ENCODE results near the gene CFB.
"Not testable (repeated sequence)": the region's sequence is repeated elsewhere in the genome, so short reads cannot be mapped to it uniquely, and the experiment has no call there.

The CFB gene

GRCh38 chr6:31915351-31915750, 30.5 kb upstream of the CFB start:
- no peak for DNase-seq

GRCh38 chr6:31915756-31916155, 30.1 kb upstream of the CFB start:
- no peak for DNase-seq

- DNase-seq: no peak
These were observed 27.7 kb upstream of the CFB start for GRCh38 chr6:31918069-31918720.

- no peak for DNase-seq
These were observed 26.1 kb upstream of the CFB start for GRCh38 chr6:31919624-31920303.

- DNase-seq: no peak
These were observed 25.1 kb upstream of the CFB start for GRCh38 chr6:31920811-31921210.

- peak; percentile 48 for DNase-seq
These were observed 23.0 kb upstream of the CFB start for GRCh38 chr6:31922942-31923341.

GRCh38 chr6:31927242-31927862, 18.5 kb upstream of the CFB start, which contains the start of gene C2:
TSS of gene C2 (plus strand) at chr6:31927717. CDS start at chr6:31927753, 36 bp downstream.
- no peak for DNase-seq

- DNase-seq: no peak
These were observed 17.8 kb upstream of the CFB start for GRCh38 chr6:31927863-31928671.

- no peak for DNase-seq
These were observed 17.3 kb upstream of the CFB start for GRCh38 chr6:31928672-31928939.

- DNase-seq: no peak
These were observed 14.9 kb upstream of the CFB start for GRCh38 chr6:31930962-31931361.

- not testable (repeated sequence) for DNase-seq
These were observed 13.8 kb upstream of the CFB start for GRCh38 chr6:31932137-31932536.

GRCh38 chr6:31933537-31933936, 12.4 kb upstream of the CFB start:
- no peak for DNase-seq

GRCh38 chr6:31935021-31935420, 10.9 kb upstream of the CFB start:
- no peak for DNase-seq

- DNase-seq: no peak
These were observed 10.1 kb upstream of the CFB start for GRCh38 chr6:31935823-31936222.

- no peak for DNase-seq
These were observed 5.6 kb upstream of the CFB start for GRCh38 chr6:31940256-31940664.

- no peak for DNase-seq
These were observed 2.2 kb upstream of the CFB start for GRCh38 chr6:31943742-31944141.

GRCh38 chr6:31945154-31945506, 765 bp upstream of the CFB start:
- DNase-seq: no peak

GRCh38 chr6:31946370-31946885, 533 bp downstream of the CFB start:
- DNase-seq: no peak

GRCh38 chr6:31947070-31947675, 1.3 kb downstream of the CFB start:
- DNase-seq: no peak

- no peak for DNase-seq
These were observed 2.0 kb downstream of the CFB start for GRCh38 chr6:31947864-31948263.

- DNase-seq: no peak
These were observed 2.4 kb downstream of the CFB start for GRCh38 chr6:31948306-31948705.

GRCh38 chr6:31948753-31949413, 3.0 kb downstream of the CFB start:
- no peak for DNase-seq
